HepG2 (cell line): ENCODE data around the gene HAUS1. TPM values are rescaled to one million over a fixed set of nuclear protein-coding genes. Genes with fewer than 3 reads are reported as not detected.

Experiments used
- ATAC-seq: fragments of 200-7000 bp; cut with Tn5 transposase; 3 replicates; pipeline ENCODE4 v1.9.1; 2020; ENCODE audit warnings: mild to moderate bottlenecking, moderate library complexity
- BruUV-seq: library from RNA; stranded (reverse); fragments of 400-500 nt; replicated peaks from 2 replicates; lab custom pipeline; 2021; lab: Mats Ljungman, UMichigan
- CTCF ChIA-PET: fragments of 300-600 bp; formaldehyde crosslinking; extraction: SDS; loops from one replicate; lab custom pipeline; 2021; ENCODE audit warnings: low total read pairs, inconsistent platforms, low intra/inter-chr PET ratio; lab: Yijun Ruan, JAX
- POLR2A ChIA-PET: fragments of 350-600 bp; sonication (Branson Sonifier 250); formaldehyde crosslinking; loops from one replicate; lab custom pipeline; 2020; ENCODE audit warnings: antibody characterized with exemption, inconsistent platforms; lab: Yijun Ruan, JAX
- DNase-seq: peaks from one replicate; pipeline ENCODE4 v3.0.0-alpha.2; 2015; ENCODE audit warnings: low spot score
- FAIRE-seq: peaks from 3 replicates; lab custom pipeline; 2011; peaks lifted over from hg19 to GRCh38; lab: Jason Lieb, UNC
- H2AFZ ChIP-seq: one replicate; pipeline ENCODE4 v1.6.1; 2011; ENCODE audit warnings: low read length, inconsistent platforms
- H3K27ac ChIP-seq: fragments of 300-600 bp; 3 replicates; pipeline ENCODE4 v1.8.0; 2011; ENCODE audit warnings: mixed run types, mild to moderate bottlenecking, mixed read lengths, low read length, inconsistent platforms; ENCODE audit not compliant: insufficient read depth; ENCODE audit errors: extremely low read length
- H3K27me3 ChIP-seq, 2 experiments: fragments of 200-600 bp in 1 of 2; 2 replicates in 1 of 2; 3 replicates in 1 of 2; pipeline versions ENCODE4 v1.6.0 to v1.8.0; 2011; ENCODE audit warnings: low read length in 2 of 2, mild to moderate bottlenecking in 2 of 2, moderate library complexity in 2 of 2, inconsistent platforms in 1 of 2; ENCODE audit not compliant: insufficient read depth in 2 of 2, control insufficient read depth in 1 of 2
- H3K36me3 ChIP-seq, 2 experiments: fragments of 200-600 bp in 1 of 2; replicated peaks in 1 of 2; 2 replicates in 1 of 2; 3 replicates in 1 of 2; pipeline versions ENCODE4 v1.5.1 to v1.8.0; 2011; ENCODE audit warnings: low read length in 2 of 2, inconsistent platforms in 1 of 2; ENCODE audit not compliant: insufficient read depth in 2 of 2, control insufficient read depth in 1 of 2
- H3K4me1 ChIP-seq: 2 replicates; pipeline ENCODE4 v1.5.1; 2012; ENCODE audit warnings: low read length, inconsistent platforms; ENCODE audit not compliant: insufficient read depth
- H3K4me2 ChIP-seq: 2 replicates; pipeline ENCODE4 v1.6.0; 2011; ENCODE audit warnings: low read depth, low read length, inconsistent platforms
- H3K4me3 ChIP-seq, 3 experiments: fragments of 200-600 bp in 1 of 3; sonication (generic), shearing (Covaris generic) in 1 of 3; replicated peaks in 1 of 3; 2 replicates each; pipeline ENCODE4 v1.5.1; 2011 to 2016; ENCODE audit warnings: low read length in 3 of 3, inconsistent platforms in 2 of 3, low read depth in 2 of 3, mild to moderate bottlenecking in 2 of 3, control low read depth in 1 of 3, mixed read lengths in 1 of 3; ENCODE audit not compliant: insufficient read depth in 1 of 3
- H3K79me2 ChIP-seq: one replicate; pipeline ENCODE4 v1.6.1; 2011; ENCODE audit warnings: low read length, inconsistent platforms; ENCODE audit not compliant: insufficient read depth
- H3K9ac ChIP-seq: 2 replicates; pipeline ENCODE4 v1.6.0; 2011; ENCODE audit warnings: mild to moderate bottlenecking, low read depth, low read length, inconsistent platforms; ENCODE audit not compliant: insufficient read depth
- H3K9me3 ChIP-seq: 2 replicates; pipeline ENCODE4 v1.5.1; 2012; ENCODE audit warnings: mild to moderate bottlenecking, low read length
- H4K20me1 ChIP-seq: 2 replicates; pipeline ENCODE4 v1.6.0; 2011; ENCODE audit warnings: inconsistent platforms, mild to moderate bottlenecking, low read length, moderate library complexity; ENCODE audit not compliant: insufficient read depth
- KLF16 ChIP-seq, 2 experiments: sonication (generic) in 1 of 2; formaldehyde crosslinking in 1 of 2; IDR thresholded peaks; 2 replicates each; pipeline versions ENCODE4 v1.6.1 to v1.8.0; 2016 to 2023; ENCODE audit warnings: missing genetic modification reagents in 2 of 2, missing compliant biosample characterization in 1 of 2
- NCOR1 ChIP-seq: fragments of 200-600 bp; sonication (generic); IDR thresholded peaks from 2 replicates; pipeline ENCODE4 v1.7.0; 2017; ENCODE audit warnings: antibody characterized with exemption, low read length, borderline replicate concordance
- SIX4 ChIP-seq: sonication (generic); formaldehyde crosslinking; IDR thresholded peaks from 2 replicates; pipeline ENCODE4 v1.4.0; 2020; ENCODE audit warnings: missing genetic modification reagents
- ZNF407 ChIP-seq: sonication (generic); formaldehyde crosslinking; IDR thresholded peaks from one replicate; pipeline ENCODE4 v1.5.1; 2020; ENCODE audit warnings: mild to moderate bottlenecking, missing genetic modification reagents; ENCODE audit errors: not compliant biosample characterization
- ZNF724P ChIP-seq: sonication (generic); formaldehyde crosslinking; IDR thresholded peaks from 2 replicates; pipeline ENCODE4 v1.8.0; 2022; ENCODE audit warnings: missing genetic modification reagents, borderline replicate concordance
- ZNF776 ChIP-seq: sonication (generic); formaldehyde crosslinking; IDR thresholded peaks from 2 replicates; pipeline ENCODE4 v1.4.0; 2020; ENCODE audit warnings: mild to moderate bottlenecking, missing genetic modification reagents
- WGBS: methylation state at CpG from one replicate; pipeline ENCODE4 v1.1.6; 2017; ENCODE audit warnings: low lambda C conversion rate; 5-methylcytosine and 5-hydroxymethylcytosine counted together
- in situ Hi-C: cut with HindIII; loops from 2 replicates; pipeline ENCODE4 v1.10.0; 2017; ENCODE audit warnings: low pct_unique_long_range_greater_than_20kb; ENCODE audit not compliant: extremely low pct_ligation_motif_present
- intact Hi-C: fragments of 100-400 bp; cut with micrococcal nuclease; formaldehyde crosslinking; loops from one replicate; pipeline ENCODE4 v1.10.0; 2022; ENCODE audit not compliant: unreplicated experiment
- polyA plus RNA-seq, 8 experiments: library from polyadenylated mRNA; depleted of rRNA in 3 of 8; stranded (reverse) in 7 of 8; unstranded in 1 of 8; fragments of >200 nt; fragmentation: Illumina TruSeq in 4 of 8; extraction: Trizol in 4 of 8; gene quantifications; 2 replicates each; pipeline versions ENCODE4 v1.2.1 to v1.2.3, GENCODE V29; 2011 to 2016; ENCODE audit warnings: low read depth in 4 of 8, missing spikeins in 1 of 8, mixed read lengths in 1 of 8; ENCODE audit not compliant: insufficient read depth in 1 of 8
- total RNA-seq, 5 experiments: library from RNA; depleted of rRNA; stranded (reverse); fragments of >200 nt; fragmentation: Illumina TruSeq; extraction: Trizol; gene quantifications; 2 replicates each; pipeline ENCODE4 v1.2.3, GENCODE V29; 2016; ENCODE audit warnings: low read depth in 1 of 5

Gene HAUS1
- total and polyA plus RNA-seq, 2 of the 13 experiments (the other 11 are each of a cell fraction or from before 2014, with no cell fraction given): 20.6 to 59.2 TPM

GRCh38 chr18:46171331-46171730 lies 67.1 kb downstream of the HAUS1 start:
- no peaks in the 10 kb centered on the region for H3K9me3 ChIP-seq
- intact Hi-C loops: no loop called here
- in situ Hi-C loops: no loop called here
- no peaks in the 10 kb centered on the region for H3K36me3 ChIP-seq
- no peak overlapping the region for H2AFZ ChIP-seq
- H3K9ac ChIP-seq: no peak overlapping the region
- no peak overlapping the region for H3K27ac ChIP-seq
- no peaks in the 10 kb centered on the region; a peak in 1 of 5 replicates for H3K27me3 ChIP-seq
- CTCF ChIA-PET: interaction anchor here (3.8 kb wide), 1 partner anchor 42 kb away, joined by 40 read pairs; no protein-coding TSS in a partner anchor
- H3K79me2 ChIP-seq: peaks cover 23% of the 10 kb centered on the region
- DNase-seq: no peak
- TF ChIP-seq SIX4 (CRISPR knock-in tag) (0 out of 2 replicates have a peak, but pooled peaks have one; percentile 50), NCOR1 (no peak)
- TF ChIP-seq, all 625 proteins: peak for 1
- H3K4me3 ChIP-seq: no peak overlapping the region
- WGBS: 36% methylated on average over 4 of the region's 4 CpGs
- no peak overlapping the region for H3K4me2 ChIP-seq
- FAIRE-seq (no peak), ATAC-seq (no peak)
- H4K20me1 ChIP-seq: 0 out of 2 replicates have a peak, but pooled peaks cover 3% of the 10 kb centered on the region
- peaks cover 50% of the 10 kb centered on the region for H3K4me1 ChIP-seq
- BruUV-seq: no TSS peak
- POLR2A ChIA-PET: interaction anchor here (1.8 kb wide), 1 partner anchor 42 kb away, joined by 3 read pairs; no protein-coding TSS in a partner anchor

- peak; percentile 30 for FAIRE-seq
- Histone ChIP-seq H4K20me1 (0 out of 2 replicates have a peak, but pooled peaks cover 6% of the 10 kb centered on the region), H3K27ac (peak overlapping the region; percentile 86), H3K9ac (peak overlapping the region; percentile 87), H3K4me3 (peak overlapping the region; percentile 83 to 98 (median 92)), H3K79me2 (peaks cover 46% of the 10 kb centered on the region), H3K27me3 (no peaks in the 10 kb centered on the region; a peak in 1 of 5 replicates), H2AFZ (peak overlapping the region; percentile 99), H3K4me2 (peak overlapping the region; percentile 85), H3K9me3 (no peaks in the 10 kb centered on the region), H3K36me3 (no peaks in the 10 kb centered on the region), H3K4me1 (peaks cover 46% of the 10 kb centered on the region)
- in situ Hi-C loops (no loop called here), intact Hi-C loops (loop anchor here (1.0 kb wide), 1 partner anchor 39 kb away; no protein-coding TSS in a partner anchor)
- WGBS: 2% methylated on average over 11 of the region's 95 CpGs
- TSS peak; percentile 55 for BruUV-seq
- ATAC-seq: peak; percentile 91
- DNase-seq: peak; percentile 87
- CTCF ChIA-PET: interaction anchor here (0.8 to 3.8 kb wide), 4 partner anchors 24 to 485 kb away, joined by 3 to 40 read pairs (median 5); no protein-coding TSS in a partner anchor
- POLR2A ChIA-PET: interaction anchor here (0.7 to 1.8 kb wide), 7 partner anchors 8 to 485 kb away, joined by 3 to 7 read pairs (median 3); partner anchors contain the start of gene ATP5F1A
- TF ChIP-seq ZNF407 (CRISPR knock-in tag) (no peak), KLF16 (CRISPR knock-in tag; IDR thresholded peaks at IDR 0.05) (peak in 1 of 2 experiments; percentile 75; a peak in 1 of 4 replicates), ZNF724P (CRISPR knock-in tag) (no peak), ZNF776 (CRISPR knock-in tag) (no peak)
Measured at GRCh38 chr18:46173393-46174341, 69.5 kb downstream of the HAUS1 start.
